ENCODE results near the gene ARRB1. TPM values are rescaled to one million over a fixed set of nuclear protein-coding genes. Genes with fewer than 3 reads are reported as not detected.
A peak's percentile ranks its signal among the peaks of the same experiment; 100 is the strongest.
"Not testable (repeated sequence)": the region's sequence is repeated elsewhere in the genome, so short reads cannot be mapped to it uniquely, and the experiment has no call there.

Gene ARRB1
- total RNA-seq, 2 experiments from 2014 or later = 42.6 to 69.3 TPM

- Mint-ChIP-seq H3K4me1 (peaks cover 32% of the 10 kb centered on the region), H3K4me3 (no peak overlapping the region), H3K27ac (peak overlapping the region; percentile 98), H3K27me3 (no peaks in the 10 kb centered on the region), H3K36me3 (peaks cover 17% of the 10 kb centered on the region), H3K9me3 (ENCODE audit: low read depth) (no peaks in the 10 kb centered on the region)
- ATAC-seq (no peak), DNase-seq (peak; percentile 19)
- CTCF ChIA-PET = interaction anchor here (1.0 to 15.4 kb wide), 16 partner anchors 19 to 430 kb away, joined by 3 to 380 read pairs (median 4); partner anchors contain the start of gene ARRB1
Observed at GRCh38 chr11:75276186-75276585, 75.3 kb downstream of the ARRB1 start.

GRCh38 chr11:75275581-75275980 lies 75.9 kb downstream of the ARRB1 start:
- CTCF ChIA-PET = interaction anchor here (0.7 to 15.4 kb wide), 21 partner anchors 16 to 430 kb away, joined by 3 to 380 read pairs (median 4); partner anchors contain the start of gene ARRB1
- H3K4me3 Mint-ChIP-seq = peak overlapping the region; percentile 55
- peak overlapping the region; percentile 98 for H3K27ac Mint-ChIP-seq
- H3K9me3 Mint-ChIP-seq (ENCODE audit: low read depth) = no peaks in the 10 kb centered on the region
- peak; percentile 90 for DNase-seq
- peak; percentile 94 for ATAC-seq
- no peaks in the 10 kb centered on the region for H3K27me3 Mint-ChIP-seq
- H3K4me1 Mint-ChIP-seq = peaks cover 31% of the 10 kb centered on the region
- H3K36me3 Mint-ChIP-seq = peaks cover 17% of the 10 kb centered on the region

DNA sequence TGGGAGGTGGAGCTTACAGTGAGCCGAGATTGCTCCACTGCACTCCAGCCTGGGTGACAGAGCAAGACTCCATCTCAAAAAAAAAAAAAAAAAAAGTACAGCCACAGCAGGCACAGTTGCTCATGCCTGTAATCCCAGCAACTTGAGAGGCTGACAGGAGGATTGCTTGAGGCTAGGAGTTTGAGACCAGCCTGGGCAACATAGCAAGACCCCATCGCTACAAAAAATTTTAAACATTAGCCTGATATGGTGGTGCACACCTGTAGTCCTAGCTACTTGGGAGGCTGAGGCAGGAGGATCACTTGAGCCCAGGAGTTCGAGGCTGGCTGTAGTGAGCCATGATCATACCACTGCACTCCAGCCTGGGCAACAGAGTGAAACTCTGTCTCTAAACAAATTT lies 76.7 kb downstream of the ARRB1 start:
- peaks cover 29% of the 10 kb centered on the region for H3K4me1 Mint-ChIP-seq
- not testable (repeated sequence) for H3K4me3 Mint-ChIP-seq; ATAC-seq; H3K9me3 Mint-ChIP-seq (ENCODE audit: low read depth); H3K27me3 Mint-ChIP-seq; DNase-seq
- H3K27ac Mint-ChIP-seq = peak overlapping the region; percentile 56
- CTCF ChIA-PET = interaction anchor here (1.2 to 15.4 kb wide), 11 partner anchors 17 to 401 kb away, joined by 3 to 380 read pairs (median 4); partner anchors contain the start of gene ARRB1
- peaks cover 17% of the 10 kb centered on the region for H3K36me3 Mint-ChIP-seq

GRCh38 chr11:75273411-75274391 lies 77.8 kb downstream of the ARRB1 start:
- Mint-ChIP-seq H3K9me3 (ENCODE audit: low read depth) (no peaks in the 10 kb centered on the region), H3K36me3 (peaks cover 17% of the 10 kb centered on the region), H3K27me3 (no peaks in the 10 kb centered on the region), H3K27ac (peak overlapping the region; percentile 56), H3K4me3 (no peak overlapping the region), H3K4me1 (peaks cover 29% of the 10 kb centered on the region)
- peak; percentile 39 for DNase-seq
- CTCF ChIA-PET = interaction anchor here (1.2 to 15.4 kb wide), 6 partner anchors 6 to 130 kb away, joined by 3 to 380 read pairs (median 26); no protein-coding TSS in a partner anchor
- ATAC-seq = no peak

DNA sequence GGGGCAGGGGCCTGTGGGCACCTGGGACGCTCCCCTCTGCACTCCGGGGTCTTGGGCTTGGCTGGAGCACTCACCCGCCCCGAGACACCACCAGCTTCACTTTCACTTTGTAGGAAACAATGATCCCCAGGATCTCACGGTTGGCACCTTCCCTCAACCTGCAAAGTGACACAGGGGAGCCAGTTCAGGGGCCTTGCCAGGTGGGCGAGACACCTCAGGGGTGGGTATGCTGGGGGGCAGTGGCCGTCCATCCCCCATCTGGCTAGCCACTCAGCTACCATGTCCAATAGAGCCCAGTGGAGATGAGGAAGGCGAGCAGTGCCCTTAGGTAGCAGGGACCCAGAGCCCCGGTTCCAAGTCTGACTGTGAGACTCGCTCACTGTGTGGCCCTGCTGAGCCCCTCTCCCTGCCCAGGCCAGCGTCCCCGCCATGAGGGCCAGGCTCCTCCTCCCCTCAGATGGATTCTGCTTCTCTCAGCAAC lies 78.6 kb downstream of the ARRB1 start:
- Mint-ChIP-seq H3K27ac (peak overlapping the region; percentile 76), H3K4me1 (peaks cover 29% of the 10 kb centered on the region), H3K36me3 (peaks cover 17% of the 10 kb centered on the region), H3K4me3 (no peak overlapping the region), H3K9me3 (ENCODE audit: low read depth) (no peaks in the 10 kb centered on the region), H3K27me3 (no peaks in the 10 kb centered on the region)
- no peak for ATAC-seq
- CTCF ChIA-PET = interaction anchor here (1.2 to 15.4 kb wide), 5 partner anchors 7 to 129 kb away, joined by 3 to 380 read pairs (median 34); no protein-coding TSS in a partner anchor
- peak; percentile 38 for DNase-seq

GRCh38 chr11:75272391-75272790 lies 79.1 kb downstream of the ARRB1 start:
- Mint-ChIP-seq H3K36me3 (peaks cover 16% of the 10 kb centered on the region), H3K4me1 (peaks cover 28% of the 10 kb centered on the region), H3K9me3 (ENCODE audit: low read depth) (no peaks in the 10 kb centered on the region), H3K4me3 (no peak overlapping the region), H3K27me3 (no peaks in the 10 kb centered on the region), H3K27ac (peak overlapping the region; percentile 11)
- no peak for ATAC-seq
- CTCF ChIA-PET = interaction anchor here (0.9 to 15.4 kb wide), 7 partner anchors 8 to 250 kb away, joined by 3 to 380 read pairs (median 32); no protein-coding TSS in a partner anchor
- DNase-seq = peak; percentile 31

GRCh38 chr11:75271730-75272129 lies 79.7 kb downstream of the ARRB1 start:
- no peak overlapping the region for H3K4me3 Mint-ChIP-seq
- CTCF ChIA-PET = interaction anchor here (0.9 to 15.4 kb wide), 14 partner anchors 8 to 249 kb away, joined by 3 to 380 read pairs (median 6); no protein-coding TSS in a partner anchor
- H3K27me3 Mint-ChIP-seq = no peaks in the 10 kb centered on the region
- peaks cover 12% of the 10 kb centered on the region for H3K36me3 Mint-ChIP-seq
- no peak for ATAC-seq
- no peak for DNase-seq
- no peaks in the 10 kb centered on the region for H3K9me3 Mint-ChIP-seq (ENCODE audit: low read depth)
- no peak overlapping the region for H3K27ac Mint-ChIP-seq
- H3K4me1 Mint-ChIP-seq = peaks cover 22% of the 10 kb centered on the region

- CTCF ChIA-PET = interaction anchor here (1.0 to 15.4 kb wide), 20 partner anchors 9 to 341 kb away, joined by 3 to 380 read pairs (median 5); no protein-coding TSS in a partner anchor
- ATAC-seq (no peak), DNase-seq (no peak)
- Mint-ChIP-seq H3K4me3 (no peak overlapping the region), H3K27me3 (no peaks in the 10 kb centered on the region), H3K9me3 (ENCODE audit: low read depth) (no peaks in the 10 kb centered on the region), H3K36me3 (peaks cover 8% of the 10 kb centered on the region), H3K4me1 (peaks cover 14% of the 10 kb centered on the region), H3K27ac (no peak overlapping the region)
Observed at GRCh38 chr11:75270896-75271418, 80.5 kb downstream of the ARRB1 start.

- Mint-ChIP-seq H3K27me3 (no peaks in the 10 kb centered on the region), H3K4me3 (no peak overlapping the region), H3K36me3 (peaks cover 3% of the 10 kb centered on the region), H3K4me1 (peaks cover 7% of the 10 kb centered on the region), H3K9me3 (ENCODE audit: low read depth) (no peaks in the 10 kb centered on the region), H3K27ac (no peak overlapping the region)
- no peak for DNase-seq
- no peak for ATAC-seq
- CTCF ChIA-PET = interaction anchor here (1.0 to 15.4 kb wide), 12 partner anchors 10 to 340 kb away, joined by 3 to 380 read pairs (median 8); no protein-coding TSS in a partner anchor
Observed at GRCh38 chr11:75269896-75270295, 81.6 kb downstream of the ARRB1 start.

DNA sequence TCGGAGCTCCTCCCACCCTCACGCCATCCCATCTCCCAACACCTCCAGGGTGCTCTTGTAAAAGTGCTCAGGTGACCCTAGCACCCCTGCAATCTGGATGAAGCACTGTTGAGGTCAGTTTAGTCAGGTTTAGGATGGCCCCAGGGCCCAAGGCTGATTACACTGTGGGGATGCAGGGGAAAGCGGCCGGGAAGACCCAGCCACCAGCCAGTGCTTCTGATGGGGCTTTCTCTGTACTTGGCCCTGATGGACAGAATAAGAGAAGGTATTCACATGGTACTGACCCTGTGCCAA lies 82.1 kb downstream of the ARRB1 start:
- H3K4me3 Mint-ChIP-seq = no peak overlapping the region
- DNase-seq (no peak), ATAC-seq (no peak)
- H3K9me3 Mint-ChIP-seq (ENCODE audit: low read depth) = no peaks in the 10 kb centered on the region
- CTCF ChIA-PET = interaction anchor here (1.0 to 15.4 kb wide), 6 partner anchors 12 to 234 kb away, joined by 3 to 380 read pairs (median 21); no protein-coding TSS in a partner anchor
- peaks cover 3% of the 10 kb centered on the region for H3K36me3 Mint-ChIP-seq
- peaks cover 12% of the 10 kb centered on the region for H3K4me1 Mint-ChIP-seq
- no peak overlapping the region for H3K27ac Mint-ChIP-seq
- H3K27me3 Mint-ChIP-seq = no peaks in the 10 kb centered on the region

- no peak overlapping the region for H3K27ac Mint-ChIP-seq
- no peak overlapping the region for H3K4me3 Mint-ChIP-seq
- CTCF ChIA-PET = interaction anchor here (1.0 to 15.4 kb wide), 5 partner anchors 11 to 233 kb away, joined by 3 to 380 read pairs (median 32); no protein-coding TSS in a partner anchor
- H3K4me1 Mint-ChIP-seq = peaks cover 12% of the 10 kb centered on the region
- no peaks in the 10 kb centered on the region for H3K9me3 Mint-ChIP-seq (ENCODE audit: low read depth)
- H3K36me3 Mint-ChIP-seq = peaks cover 2% of the 10 kb centered on the region
- H3K27me3 Mint-ChIP-seq = no peaks in the 10 kb centered on the region
- ATAC-seq (no peak), DNase-seq (no peak)
Observed at GRCh38 chr11:75268626-75269366, 82.7 kb downstream of the ARRB1 start.

DNA sequence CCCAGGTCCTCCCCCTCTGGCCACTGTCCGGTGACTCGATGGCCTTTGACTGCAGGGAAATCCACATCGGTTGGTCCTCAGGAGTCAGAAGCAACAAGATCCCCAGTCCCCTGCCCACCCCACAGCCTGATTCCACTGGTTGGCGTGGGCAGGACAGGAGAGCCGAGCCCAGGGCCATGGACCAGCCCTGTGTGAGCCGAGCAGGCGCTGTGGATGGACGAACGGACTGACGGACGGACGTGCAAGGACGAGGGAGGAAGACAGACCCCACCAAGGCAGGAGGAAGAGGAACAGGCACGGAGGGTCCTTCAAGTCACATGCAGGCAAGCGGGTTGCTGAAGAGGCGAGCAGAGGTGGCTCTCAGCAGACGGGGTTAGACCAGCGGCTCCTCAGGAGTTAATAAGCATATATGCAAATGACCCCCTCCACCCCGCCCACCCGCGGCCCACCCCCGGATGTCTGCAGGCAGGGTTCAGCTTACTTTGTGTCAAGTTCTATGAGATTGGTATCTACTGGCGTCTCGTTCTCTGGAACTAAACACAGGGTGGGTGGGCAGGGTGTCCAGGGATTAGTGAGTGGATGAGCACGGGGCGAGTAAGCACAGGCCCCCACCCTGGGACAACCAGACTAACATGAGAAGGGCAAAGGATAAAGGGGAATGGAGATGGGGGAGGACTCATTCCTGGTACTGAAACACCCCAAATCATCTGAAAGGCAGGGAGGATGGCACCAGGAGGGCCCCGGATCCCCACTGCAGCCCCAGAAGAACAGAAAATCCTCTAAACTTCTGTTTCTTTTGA lies 84.1 kb downstream of the ARRB1 start:
- Mint-ChIP-seq H3K27me3 (no peaks in the 10 kb centered on the region), H3K4me1 (peaks cover 13% of the 10 kb centered on the region), H3K36me3 (no peaks in the 10 kb centered on the region), H3K4me3 (no peak overlapping the region), H3K27ac (no peak overlapping the region), H3K9me3 (ENCODE audit: low read depth) (no peaks in the 10 kb centered on the region)
- no peak for ATAC-seq
- no peak for DNase-seq
- CTCF ChIA-PET = no interaction called here
